ENCODE results near the gene KDM5A.
"Not testable (repeated sequence)": the region's sequence is repeated elsewhere in the genome, so short reads cannot be mapped to it uniquely, and the experiment has no call there.

Gene KDM5A

GRCh38 chr12:332581-333205 lies 56.4 kb downstream of the KDM5A start:
- DNase-seq (ENCODE audit: low read depth): no peak

- DNase-seq (ENCODE audit: low read depth): no peak
These were observed 57.8 kb downstream of the KDM5A start for GRCh38 chr12:331287-331686.

GRCh38 chr12:325906-326305 lies 63.2 kb downstream of the KDM5A start:
- DNase-seq (ENCODE audit: low read depth): no peak

DNA sequence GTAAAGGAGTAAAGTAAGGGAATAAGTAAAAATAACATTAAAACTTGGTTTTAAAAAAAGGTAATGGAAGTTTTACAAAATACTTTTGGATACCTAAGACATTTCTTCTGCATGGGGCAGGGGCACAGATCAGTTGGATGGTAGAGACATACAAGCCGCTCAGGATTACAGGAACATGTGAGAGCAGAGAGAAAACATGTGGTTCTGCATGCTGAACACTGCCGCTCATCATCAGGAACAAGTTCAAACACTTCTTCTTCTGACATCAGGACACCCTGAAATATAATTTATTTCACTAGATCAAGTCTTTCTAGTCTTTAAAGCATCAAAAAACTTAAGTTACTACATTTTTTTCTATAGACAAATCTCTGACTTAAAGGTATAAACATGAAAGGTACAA lies 65.6 kb downstream of the KDM5A start:
- DNase-seq (ENCODE audit: low read depth): no peak

GRCh38 chr12:321606-322326 lies 67.4 kb downstream of the KDM5A start:
- no peak for DNase-seq (ENCODE audit: low read depth)

GRCh38 chr12:318759-319515 lies 70.2 kb downstream of the KDM5A start:
- no peak for DNase-seq (ENCODE audit: low read depth)

- DNase-seq (ENCODE audit: low read depth): no peak
These were observed 80.6 kb downstream of the KDM5A start for GRCh38 chr12:308511-308910.

GRCh38 chr12:307406-307805 lies 81.7 kb downstream of the KDM5A start:
- DNase-seq (ENCODE audit: low read depth): no peak

- DNase-seq (ENCODE audit: low read depth): no peak
These were observed 84.3 kb downstream of the KDM5A start for GRCh38 chr12:304805-305204.

DNA sequence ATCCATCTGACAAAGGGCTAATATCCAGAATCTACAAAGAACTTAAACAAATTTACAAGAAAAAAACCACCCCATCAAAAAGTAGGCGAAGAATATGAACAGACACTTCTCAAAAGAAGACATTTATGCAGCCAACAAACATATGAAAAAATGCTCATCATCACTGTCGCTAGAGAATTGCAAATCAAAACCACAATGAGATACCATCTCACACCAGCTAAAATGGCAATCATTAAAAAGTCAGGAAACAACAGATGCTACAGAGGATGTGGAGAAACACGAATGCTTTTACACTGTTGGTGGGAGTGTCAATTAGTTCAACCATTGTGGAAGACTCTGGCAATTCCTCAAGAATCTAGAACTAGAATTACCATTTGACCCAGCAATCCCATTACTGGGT lies 86.4 kb downstream of the KDM5A start:
- not testable (repeated sequence) for DNase-seq (ENCODE audit: low read depth)

DNA sequence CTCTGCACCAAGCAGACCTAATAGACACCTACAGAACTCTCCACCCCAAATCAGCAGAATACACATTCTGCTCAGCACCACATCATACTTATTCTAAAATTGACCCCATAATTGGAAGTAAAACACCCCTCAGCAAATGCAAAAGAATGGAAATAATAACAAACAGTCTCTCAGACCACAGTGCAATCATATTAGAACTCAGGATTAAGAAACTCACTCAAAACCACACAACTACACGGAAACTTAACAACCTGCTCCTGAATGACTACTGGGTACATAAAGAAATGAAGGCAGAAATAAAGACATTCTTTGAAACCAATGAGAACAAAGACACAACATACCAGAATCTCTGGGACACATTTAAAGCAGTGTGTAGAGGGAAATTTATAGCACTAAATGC lies 89.0 kb downstream of the KDM5A start:
- not testable (repeated sequence) for DNase-seq (ENCODE audit: low read depth)

- not testable (repeated sequence) for DNase-seq (ENCODE audit: low read depth)
These were observed 89.6 kb downstream of the KDM5A start for GRCh38 chr12:299511-299910.

DNA sequence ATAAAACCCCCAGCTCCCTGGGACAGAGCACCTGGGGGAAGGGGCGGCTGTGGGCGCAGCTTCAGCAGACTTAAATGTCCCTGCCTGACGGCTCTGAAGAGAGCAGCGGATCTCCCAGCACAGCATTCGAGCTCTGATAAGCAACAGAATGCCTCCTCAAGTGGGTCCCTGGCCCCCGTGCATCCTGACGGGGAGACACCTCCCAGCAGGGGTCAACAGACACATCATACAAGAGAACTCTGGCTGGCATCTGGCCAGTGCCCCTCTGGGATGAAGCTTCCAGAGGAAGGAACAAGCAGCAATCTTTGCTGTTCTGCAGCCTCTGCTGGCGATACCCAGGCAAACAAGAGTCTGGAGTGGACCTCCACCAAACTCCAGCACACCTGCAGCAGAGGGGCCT lies 91.1 kb downstream of the KDM5A start:
- not testable (repeated sequence) for DNase-seq (ENCODE audit: low read depth)

DNA sequence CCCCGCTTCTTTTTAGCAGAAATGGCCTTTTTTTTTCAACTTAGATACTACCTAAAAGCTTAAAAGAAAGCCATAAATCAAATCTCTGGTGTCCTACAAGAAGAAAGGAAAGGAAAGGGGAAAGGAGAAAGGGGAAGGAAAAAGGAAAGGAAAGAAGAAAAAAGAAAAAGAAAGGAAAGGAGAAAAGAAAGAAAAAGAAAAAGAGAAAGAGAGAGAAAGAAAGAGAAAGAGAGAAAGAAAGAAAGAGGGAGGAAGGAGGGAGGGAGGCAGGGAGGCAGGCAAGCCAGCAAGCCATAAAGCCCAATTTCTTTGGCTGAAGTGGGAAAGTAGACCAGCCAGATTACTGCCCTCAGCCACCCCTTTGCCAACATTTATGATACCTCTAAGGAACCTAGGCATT lies 94.0 kb downstream of the KDM5A start:
- no peak for DNase-seq (ENCODE audit: low read depth)

DNA sequence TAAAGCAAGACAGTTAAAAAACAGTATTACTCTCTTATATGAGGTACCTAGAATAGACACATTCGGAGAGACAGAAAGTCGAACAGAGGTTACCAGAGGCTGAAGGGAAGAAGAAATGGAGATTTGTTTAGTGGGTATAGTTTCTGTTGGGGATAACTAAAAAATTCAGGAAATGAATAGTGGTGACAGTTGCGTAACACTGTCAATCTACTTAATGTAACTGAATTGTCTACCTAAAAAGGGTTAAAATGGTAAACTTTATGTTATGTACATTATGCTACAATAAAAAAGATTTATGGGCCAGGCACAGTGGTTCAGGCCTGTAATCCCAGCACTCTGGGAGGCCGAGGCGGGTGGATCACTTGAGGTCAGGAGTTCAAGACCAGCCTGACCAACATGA lies 95.9 kb downstream of the KDM5A start:
- DNase-seq (ENCODE audit: low read depth): no peak

GRCh38 chr12:292186-292585 lies 96.9 kb downstream of the KDM5A start:
- DNase-seq (ENCODE audit: low read depth): no peak

GRCh38 chr12:291153-291723 lies 97.9 kb downstream of the KDM5A start:
- DNase-seq (ENCODE audit: low read depth): no peak

DNA sequence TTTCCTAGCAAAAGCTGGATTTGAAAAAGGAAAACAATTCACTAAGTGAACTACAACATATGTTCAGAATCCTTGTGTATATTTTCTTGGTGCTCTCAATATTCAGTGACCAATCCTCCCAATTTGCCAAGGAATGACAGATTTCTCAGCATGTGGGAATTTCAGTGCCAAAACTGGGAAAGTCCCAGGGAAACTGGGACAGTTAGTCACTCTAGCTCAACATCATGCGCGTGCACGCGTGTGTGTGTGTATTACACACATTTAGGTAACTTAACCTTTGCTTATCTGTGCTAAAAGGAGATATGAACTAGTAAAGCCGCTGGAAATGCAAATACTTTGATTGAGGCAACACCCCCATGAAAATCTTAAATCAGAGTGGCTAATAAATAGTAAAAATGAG lies 100.4 kb downstream of the KDM5A start:
- DNase-seq (ENCODE audit: low read depth): no peak

GRCh38 chr12:286531-287300 lies 102.4 kb downstream of the KDM5A start:
- DNase-seq (ENCODE audit: low read depth): no peak

DNA sequence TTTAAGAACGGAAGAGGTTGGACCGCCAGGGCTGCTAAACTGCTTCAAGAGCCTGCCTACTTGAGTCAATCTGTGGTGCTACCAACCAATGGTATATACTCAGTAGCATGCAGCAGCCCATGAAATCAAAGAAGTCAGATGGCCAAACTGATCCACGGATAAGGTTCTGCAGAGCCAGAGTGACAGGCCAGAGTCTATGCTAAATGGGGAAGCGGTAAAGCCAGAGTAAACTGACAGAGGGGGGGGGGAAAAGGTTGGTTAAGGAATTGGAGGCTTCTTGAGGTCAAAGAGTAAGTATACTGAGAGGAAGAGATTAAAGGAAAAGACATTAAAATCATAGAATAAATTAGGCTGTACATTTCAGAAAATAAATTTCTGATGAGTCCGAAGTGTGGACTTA lies 111.1 kb downstream of the KDM5A start:
- DNase-seq (ENCODE audit: low read depth): no peak

- DNase-seq (ENCODE audit: low read depth): no peak
These were observed 113.3 kb downstream of the KDM5A start for GRCh38 chr12:275812-276211.

DNA sequence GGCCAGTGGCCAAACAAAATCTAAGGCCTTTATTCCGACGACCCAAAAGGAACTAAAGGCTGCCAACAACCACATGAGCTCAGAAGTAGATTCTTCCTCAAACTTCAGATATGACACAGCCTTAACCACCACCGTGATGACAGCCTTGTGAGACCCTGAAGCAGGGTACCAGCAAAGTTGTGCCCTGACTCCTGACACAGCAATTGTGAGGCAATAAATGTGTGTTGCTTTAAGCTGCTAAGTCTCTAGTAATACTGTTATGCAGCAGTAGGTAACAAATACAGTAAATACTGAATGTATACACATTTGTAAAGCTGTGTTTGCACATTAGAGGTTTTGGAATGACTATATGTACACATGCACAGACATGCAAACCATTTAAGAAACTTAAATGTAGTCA lies 115.7 kb downstream of the KDM5A start:
- no peak for DNase-seq (ENCODE audit: low read depth)
